Sigmoid colon (tissue), 7 donors: ENCODE data around the gene NMNAT3. TPM values are rescaled to one million over a fixed set of nuclear protein-coding genes. Genes with fewer than 3 reads are reported as not detected.
"Not testable (repeated sequence)": the region's sequence is repeated elsewhere in the genome, so short reads cannot be mapped to it uniquely, and the experiment has no call there.

Experiments used
- DNase-seq: peaks from one replicate; pipeline ENCODE4 v3.0.0-alpha.2; 2019
- H3K27ac ChIP-seq, 4 donors: fragments of 200-600 bp; sonication (generic); one replicate each; pipeline ENCODE4 v1.5.1; 2016 to 2019; ENCODE audit warnings: mild to moderate bottlenecking in 1 of 4
- H3K27me3 ChIP-seq, 3 donors: fragments of 200-600 bp; sonication (generic); one replicate each; pipeline ENCODE4 v1.5.1; 2019; ENCODE audit warnings: mild to moderate bottlenecking in 1 of 3
- H3K36me3 ChIP-seq, 4 donors: fragments of 200-600 bp; sonication (generic); one replicate each; pipeline ENCODE4 v1.5.1; 2016 to 2019
- H3K4me1 ChIP-seq, 4 donors: fragments of 200-600 bp; sonication (generic); one replicate each; pipeline ENCODE4 v1.5.1; 2017 to 2019
- H3K4me3 ChIP-seq, 4 donors: fragments of 200-600 bp; sonication (generic); one replicate each; pipeline ENCODE4 v1.5.1; 2017 to 2019; ENCODE audit warnings: mild to moderate bottlenecking in 2 of 4, moderate library complexity in 1 of 4
- H3K9me3 ChIP-seq, 4 donors: fragments of 200-600 bp in 3 of 4; sonication (generic) in 3 of 4; one replicate each; pipeline versions ENCODE4 v1.5.1 to v1.6.1; 2013 to 2019
- EP300 ChIP-seq, 4 donors: sonication (generic); formaldehyde crosslinking; IDR thresholded peaks; one replicate each; pipeline ENCODE4 v1.6.1; 2017; ENCODE audit warnings: antibody characterized with exemption in 4 of 4
- POLR2A ChIP-seq, 2 donors: fragments of 450-650 bp; IDR thresholded peaks; one replicate each; pipeline ENCODE4 v1.6.1; 2016; ENCODE audit warnings: antibody characterized with exemption in 2 of 2, mild to moderate bottlenecking in 2 of 2, moderate library complexity in 2 of 2
- POLR2AphosphoS5 ChIP-seq, 4 donors: sonication (generic); formaldehyde crosslinking; IDR thresholded peaks; one replicate each; pipeline ENCODE4 v1.6.1; 2017; ENCODE audit warnings: antibody characterized with exemption in 4 of 4
- WGBS, 2 donors: extraction: QIAGEN DNeasy Blood & Tissue Kit; methylation state at CpG; one replicate each; pipeline ENCODE4 v1.1.7; 2013; 5-methylcytosine and 5-hydroxymethylcytosine counted together
- intact Hi-C: fragments of 100-400 bp; cut with DNase I; formaldehyde crosslinking; loops from one replicate; pipeline ENCODE4 v1.15.1; 2023
- polyA plus RNA-seq, 3 donors: library from polyadenylated mRNA; stranded (reverse); fragments of 200-250 nt; gene quantifications; one replicate each; pipeline ENCODE4 v1.2.3, GENCODE V29; 2013
- total RNA-seq, 4 donors: library from RNA; depleted of rRNA; stranded (reverse); fragments of >200 nt; gene quantifications; one replicate each; pipeline ENCODE4 v1.1.0, GENCODE V29; 2016
- TF ChIP-seq, protein P1 (sequence below), 4 experiments: fragments of 450-650 bp in 3 of 4; fragments of 200-600 bp in 1 of 4; IDR thresholded peaks; one replicate each; pipeline ENCODE4 v1.5.1; 2016 to 2019; ENCODE audit warnings: antibody characterized with exemption in 4 of 4, mild to moderate bottlenecking in 3 of 4, moderate library complexity in 2 of 4
- donor health status: healthy with polysubstance abuse.
- donor health status: Bipolar disorder and iron deficiency.
- donor health status: healthy.

Gene NMNAT3
- total and polyA plus RNA-seq, 7 donors, result 3.4 to 24.6 (median 10.0) TPM

- no peak for DNase-seq
- H3K4me1 ChIP-seq, result no peaks in the 10 kb centered on the region
- intact Hi-C loops, result no loop called here
- H3K27ac ChIP-seq, result no peak overlapping the region
- WGBS, 2 donors, result 90 to 92% methylated on average over 1 of the region's 1 CpG
- no peaks in the 10 kb centered on the region for H3K27me3 ChIP-seq
- TF ChIP-seq, protein P1, sequence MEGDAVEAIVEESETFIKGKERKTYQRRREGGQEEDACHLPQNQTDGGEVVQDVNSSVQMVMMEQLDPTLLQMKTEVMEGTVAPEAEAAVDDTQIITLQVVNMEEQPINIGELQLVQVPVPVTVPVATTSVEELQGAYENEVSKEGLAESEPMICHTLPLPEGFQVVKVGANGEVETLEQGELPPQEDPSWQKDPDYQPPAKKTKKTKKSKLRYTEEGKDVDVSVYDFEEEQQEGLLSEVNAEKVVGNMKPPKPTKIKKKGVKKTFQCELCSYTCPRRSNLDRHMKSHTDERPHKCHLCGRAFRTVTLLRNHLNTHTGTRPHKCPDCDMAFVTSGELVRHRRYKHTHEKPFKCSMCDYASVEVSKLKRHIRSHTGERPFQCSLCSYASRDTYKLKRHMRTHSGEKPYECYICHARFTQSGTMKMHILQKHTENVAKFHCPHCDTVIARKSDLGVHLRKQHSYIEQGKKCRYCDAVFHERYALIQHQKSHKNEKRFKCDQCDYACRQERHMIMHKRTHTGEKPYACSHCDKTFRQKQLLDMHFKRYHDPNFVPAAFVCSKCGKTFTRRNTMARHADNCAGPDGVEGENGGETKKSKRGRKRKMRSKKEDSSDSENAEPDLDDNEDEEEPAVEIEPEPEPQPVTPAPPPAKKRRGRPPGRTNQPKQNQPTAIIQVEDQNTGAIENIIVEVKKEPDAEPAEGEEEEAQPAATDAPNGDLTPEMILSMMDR (IDR thresholded peaks at IDR 0.05), result no peak
- no peak for TF ChIP-seq POLR2A (IDR thresholded peaks at IDR 0.05)
- no peak for TF ChIP-seq EP300 (IDR thresholded peaks at IDR 0.05)
- TF ChIP-seq POLR2AphosphoS5 (IDR thresholded peaks at IDR 0.05), result no peak
- H3K36me3 ChIP-seq, result no peaks in the 10 kb centered on the region
- no peak overlapping the region for H3K4me3 ChIP-seq
- no peaks in the 10 kb centered on the region for H3K9me3 ChIP-seq
Measured at GRCh38 chr3:139602003-139602402, 75.8 kb downstream of the NMNAT3 start.

- intact Hi-C loops, result no loop called here
- no peak overlapping the region for H3K4me3 ChIP-seq
- no peaks in the 10 kb centered on the region for H3K36me3 ChIP-seq
- DNase-seq, result no peak
- H3K4me1 ChIP-seq, result no peaks in the 10 kb centered on the region
- 81 to 88% methylated on average over 5 of the region's 5 CpGs for WGBS, 2 donors
- H3K9me3 ChIP-seq, result no peaks in the 10 kb centered on the region
- TF ChIP-seq, protein P1 (IDR thresholded peaks at IDR 0.05), result no peak
- TF ChIP-seq EP300 (IDR thresholded peaks at IDR 0.05) (no peak), POLR2A (IDR thresholded peaks at IDR 0.05) (no peak), POLR2AphosphoS5 (IDR thresholded peaks at IDR 0.05) (no peak)
- no peaks in the 10 kb centered on the region for H3K27me3 ChIP-seq
- H3K27ac ChIP-seq, result no peak overlapping the region
Measured at GRCh38 chr3:139601191-139601961, 76.4 kb downstream of the NMNAT3 start.

DNA sequence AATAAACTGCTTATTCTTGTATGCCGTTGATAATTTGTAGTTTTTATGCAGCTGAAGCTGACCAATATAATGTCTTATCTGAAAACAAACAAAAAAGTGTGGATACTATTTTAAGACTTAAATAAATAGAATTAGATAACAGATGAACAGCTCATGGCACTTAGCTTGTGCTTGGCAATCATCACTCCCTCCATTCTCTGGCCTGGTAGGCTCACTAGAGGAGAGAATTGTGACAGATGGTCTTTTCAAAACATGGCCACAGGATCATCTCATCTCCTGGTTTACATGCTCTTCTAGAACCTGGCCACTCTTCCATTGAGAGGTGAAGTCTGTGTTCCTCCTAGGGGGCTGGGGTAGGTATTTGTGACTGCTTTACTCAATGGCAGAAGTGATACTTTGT, 79.8 kb downstream of the NMNAT3 start:
- DNase-seq, result no peak
- no peak overlapping the region for H3K27ac ChIP-seq
- WGBS, 2 donors, result 10 to 53% methylated on average over 1 of the region's 1 CpG
- intact Hi-C loops, result no loop called here
- H3K4me3 ChIP-seq, result no peak overlapping the region
- no peaks in the 10 kb centered on the region for H3K9me3 ChIP-seq
- H3K27me3 ChIP-seq, result no peaks in the 10 kb centered on the region
- H3K4me1 ChIP-seq, result no peaks in the 10 kb centered on the region
- H3K36me3 ChIP-seq, result no peaks in the 10 kb centered on the region
- TF ChIP-seq POLR2A (IDR thresholded peaks at IDR 0.05), result no peak
- no peak for TF ChIP-seq EP300 (IDR thresholded peaks at IDR 0.05)
- TF ChIP-seq, protein P1 (IDR thresholded peaks at IDR 0.05), result no peak
- no peak for TF ChIP-seq POLR2AphosphoS5 (IDR thresholded peaks at IDR 0.05)

DNA sequence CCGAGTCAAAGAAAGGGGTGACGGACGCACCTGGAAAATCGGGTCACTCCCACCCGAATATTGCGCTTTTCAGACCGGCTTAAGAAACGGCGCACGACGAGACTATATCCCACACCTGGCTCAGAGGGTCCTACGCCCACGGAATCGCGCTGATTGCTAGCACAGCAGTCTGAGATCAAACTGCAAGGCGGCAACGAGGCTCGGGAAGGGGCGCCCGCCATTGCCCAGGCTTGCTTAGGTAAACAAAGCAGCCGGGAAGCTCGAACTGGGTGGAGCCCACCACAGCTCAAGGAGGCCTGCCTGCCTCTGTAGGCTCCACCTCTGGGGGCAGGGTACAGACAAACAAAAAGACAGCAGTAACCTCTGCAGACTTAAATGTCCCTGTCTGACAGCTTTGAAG, 86.6 kb downstream of the NMNAT3 start:
- H3K36me3 ChIP-seq, H3K4me1 ChIP-seq, H3K9me3 ChIP-seq, H3K27me3 ChIP-seq, DNase-seq, intact Hi-C loops, H3K4me3 ChIP-seq, H3K27ac ChIP-seq: not testable (repeated sequence)
- WGBS, 2 donors, result 73 to 80% methylated on average over 18 of the region's 22 CpGs

- no peak overlapping the region for H3K4me3 ChIP-seq
- TF ChIP-seq EP300 (IDR thresholded peaks at IDR 0.05) (no peak), POLR2A (IDR thresholded peaks at IDR 0.05) (no peak), POLR2AphosphoS5 (IDR thresholded peaks at IDR 0.05) (no peak)
- TF ChIP-seq, protein P1 (IDR thresholded peaks at IDR 0.05), result no peak
- no peak for DNase-seq
- H3K36me3 ChIP-seq, result no peaks in the 10 kb centered on the region
- no peaks in the 10 kb centered on the region for H3K27me3 ChIP-seq
- WGBS, 2 donors, result 89 to 93% methylated on average over 4 of the region's 4 CpGs
- H3K4me1 ChIP-seq, result no peaks in the 10 kb centered on the region
- no peak overlapping the region for H3K27ac ChIP-seq
- intact Hi-C loops, result no loop called here
- H3K9me3 ChIP-seq, result no peaks in the 10 kb centered on the region
Measured at GRCh38 chr3:139588450-139588849, 89.3 kb downstream of the NMNAT3 start.
